SK-N-MC (cell line): ENCODE results near the gene BBS4.

Experiments
- DNase-seq: peaks from one replicate; pipeline ENCODE4 v3.0.0-alpha.2; 2011; ENCODE audit warnings: low read depth, low spot score
- H3K27ac ChIP-seq: fragments of 200-600 bp; sonication (generic); 2 replicates; pipeline ENCODE4 v1.5.1; 2016; ENCODE audit warnings: mixed run types
- H3K36me3 ChIP-seq: fragments of 200-600 bp; sonication (generic); 2 replicates; pipeline ENCODE4 v1.6.1; 2017; ENCODE audit warnings: antibody characterized with exemption, low read length, mixed read lengths; ENCODE audit not compliant: insufficient read depth
- H3K4me3 ChIP-seq: fragments of 200-600 bp; sonication (generic); 2 replicates; pipeline ENCODE4 v1.5.1; 2016
- H3K9ac ChIP-seq: fragments of 200-600 bp; sonication (generic); 2 replicates; pipeline ENCODE4 v1.8.0; 2017; ENCODE audit warnings: mixed run types, mixed read lengths; ENCODE audit not compliant: insufficient read length
- H3K9me3 ChIP-seq: fragments of 200-600 bp; sonication (generic); 2 replicates; pipeline ENCODE4 v1.6.1; 2017; ENCODE audit warnings: low read depth, mild to moderate bottlenecking, antibody characterized with exemption, low read length, moderate library complexity, mixed read lengths
- EZH2 ChIP-seq: fragments of 200-600 bp; sonication (generic); IDR thresholded peaks from one replicate; pipeline ENCODE4 v1.6.1; 2017; ENCODE audit warnings: antibody characterized with exemption
- FOXP2 ChIP-seq: optimal IDR thresholded peaks from 2 replicates; pipeline ENCODE3; 2011; ENCODE audit warnings: mild to moderate bottlenecking, moderate library complexity; ENCODE audit not compliant: insufficient read depth; ENCODE audit errors: extremely low read length, control extremely low read depth
- POLR2AphosphoS5 ChIP-seq: IDR thresholded peaks from 2 replicates; pipeline ENCODE4 v1.6.1; 2012; ENCODE audit warnings: mild to moderate bottlenecking, low read depth, low read length, borderline replicate concordance

The BBS4 gene

GRCh38 chr15:72732086-72732485, 46.1 kb downstream of the BBS4 start:
- Histone ChIP-seq H3K9me3 (no peaks in the 10 kb centered on the region), H3K36me3 (peaks cover 12% of the 10 kb centered on the region), H3K27ac (no peak overlapping the region), H3K9ac (no peak overlapping the region), H3K4me3 (no peak overlapping the region)
- no peak for DNase-seq
- no peak for TF ChIP-seq POLR2AphosphoS5
- no peak for TF ChIP-seq EZH2
- no peak for TF ChIP-seq FOXP2

- Histone ChIP-seq H3K27ac (no peak overlapping the region), H3K9me3 (no peaks in the 10 kb centered on the region), H3K4me3 (no peak overlapping the region), H3K9ac (no peak overlapping the region), H3K36me3 (peaks cover 15% of the 10 kb centered on the region)
- no peak for DNase-seq
- TF ChIP-seq EZH2 (no peak), FOXP2 (no peak), POLR2AphosphoS5 (no peak)
Observed at GRCh38 chr15:72732516-72732915, 46.5 kb downstream of the BBS4 start.

DNA sequence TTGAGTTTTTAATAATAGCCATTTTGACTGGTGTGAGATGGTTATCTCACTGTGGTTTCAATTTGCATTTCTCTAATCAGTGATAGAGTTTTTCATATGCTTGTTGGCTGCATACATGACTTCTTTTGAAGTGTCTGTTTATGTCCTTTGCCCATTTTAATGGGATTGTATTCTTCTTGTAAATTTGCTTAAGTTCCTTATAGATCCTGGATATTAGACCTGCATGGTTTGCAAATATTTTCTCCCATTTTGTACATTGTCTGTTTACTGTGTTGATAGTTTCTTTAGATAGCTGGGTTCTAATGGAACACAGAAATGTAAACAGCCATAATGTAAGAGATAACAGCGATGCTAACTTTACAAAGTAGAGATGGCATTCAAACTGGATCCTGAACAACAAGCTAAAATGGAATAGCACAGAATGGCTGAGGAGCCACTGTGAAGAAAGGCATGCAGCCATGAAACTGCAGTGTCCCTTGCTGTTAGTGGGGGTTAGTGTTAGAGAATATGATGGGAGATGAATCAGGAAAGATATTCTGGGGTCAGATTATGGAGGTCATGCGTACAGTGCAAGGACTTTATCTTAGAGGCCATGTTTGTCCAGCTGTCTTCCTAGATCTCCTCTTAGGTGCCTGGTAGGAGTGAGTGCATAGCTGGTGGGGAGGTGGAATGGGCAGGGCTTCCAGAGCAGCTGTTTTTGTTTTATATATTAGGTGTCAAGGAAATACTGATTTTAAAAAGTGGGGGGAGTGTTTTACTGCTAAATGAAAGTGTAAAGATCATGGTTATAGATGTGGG, 48.1 kb downstream of the BBS4 start:
- Histone ChIP-seq H3K9ac (no peak overlapping the region), H3K4me3 (no peak overlapping the region), H3K9me3 (no peaks in the 10 kb centered on the region), H3K36me3 (peaks cover 25% of the 10 kb centered on the region), H3K27ac (no peak overlapping the region)
- no peak for TF ChIP-seq FOXP2
- no peak for TF ChIP-seq EZH2
- TF ChIP-seq POLR2AphosphoS5, result no peak
- no peak for DNase-seq

DNA sequence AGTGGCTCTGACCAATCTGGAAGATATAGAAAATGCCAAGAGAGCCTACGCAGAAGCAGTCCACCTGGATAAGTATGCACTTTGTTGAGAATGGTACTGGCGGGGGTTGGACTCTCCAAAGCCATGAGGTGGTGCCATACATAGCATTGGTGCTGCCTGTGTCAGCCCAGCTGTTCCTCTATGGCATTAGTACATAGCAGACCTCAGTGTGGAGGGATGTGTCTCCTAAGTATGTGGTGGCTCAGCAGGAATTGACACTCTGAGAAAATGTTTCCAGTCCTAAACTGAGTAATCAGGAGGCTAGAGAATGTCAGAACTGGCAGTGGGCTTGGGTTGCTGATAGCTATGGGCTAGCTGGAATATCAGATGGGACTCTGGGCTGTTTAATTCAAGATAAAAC, 49.1 kb downstream of the BBS4 start:
- H3K9me3 ChIP-seq, result no peaks in the 10 kb centered on the region

GRCh38 chr15:72737061-72737460, 51.1 kb downstream of the BBS4 start:
- H3K9ac ChIP-seq, result no peak overlapping the region
- H3K27ac ChIP-seq, result no peak overlapping the region
- TF ChIP-seq FOXP2, result no peak
- no peak for TF ChIP-seq POLR2AphosphoS5
- no peak for TF ChIP-seq EZH2
- H3K9me3 ChIP-seq, result no peaks in the 10 kb centered on the region
- H3K4me3 ChIP-seq, result no peak overlapping the region
- DNase-seq, result no peak
- H3K36me3 ChIP-seq, result peaks cover 30% of the 10 kb centered on the region

More for the DNA sequence above, 49.1 kb downstream of the BBS4 start:
- Histone ChIP-seq H3K9ac (no peak overlapping the region), H3K4me3 (no peak overlapping the region), H3K27ac (no peak overlapping the region), H3K36me3 (peaks cover 25% of the 10 kb centered on the region)
- TF ChIP-seq FOXP2 (no peak), POLR2AphosphoS5 (no peak), EZH2 (no peak)
- DNase-seq, result no peak

GRCh38 chr15:72737723-72738122, 51.7 kb downstream of the BBS4 start:
- TF ChIP-seq POLR2AphosphoS5 (no peak), EZH2 (no peak), FOXP2 (no peak)
- H3K4me3 ChIP-seq, result no peak overlapping the region
- H3K36me3 ChIP-seq, result peaks cover 30% of the 10 kb centered on the region
- DNase-seq, result no peak
- H3K9ac ChIP-seq, result no peak overlapping the region
- H3K9me3 ChIP-seq, result no peaks in the 10 kb centered on the region
- no peak overlapping the region for H3K27ac ChIP-seq

DNA sequence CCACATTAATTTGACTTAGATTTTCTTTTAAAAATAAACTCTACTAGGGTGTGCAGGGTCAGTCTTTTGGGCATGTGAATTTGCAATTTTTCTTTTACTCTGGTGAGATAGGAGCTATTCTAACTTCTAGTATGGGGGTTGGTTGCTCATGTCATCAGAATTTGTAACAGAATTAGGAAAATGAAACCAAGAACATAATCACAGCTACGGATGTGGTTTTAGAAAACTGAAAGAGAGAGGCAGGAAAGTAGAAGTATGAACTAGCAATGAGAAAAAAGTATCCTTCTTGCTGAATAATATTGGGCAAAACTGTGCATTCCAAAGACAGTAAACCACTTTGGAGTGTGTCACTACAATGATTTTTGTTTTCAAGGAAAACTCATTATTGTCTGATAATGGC, 54.2 kb downstream of the BBS4 start:
- Histone ChIP-seq H3K9me3 (no peaks in the 10 kb centered on the region), H3K36me3 (peaks cover 30% of the 10 kb centered on the region), H3K9ac (no peak overlapping the region), H3K27ac (no peak overlapping the region), H3K4me3 (no peak overlapping the region)
- no peak for DNase-seq
- no peak for TF ChIP-seq POLR2AphosphoS5
- TF ChIP-seq EZH2, result no peak

DNA sequence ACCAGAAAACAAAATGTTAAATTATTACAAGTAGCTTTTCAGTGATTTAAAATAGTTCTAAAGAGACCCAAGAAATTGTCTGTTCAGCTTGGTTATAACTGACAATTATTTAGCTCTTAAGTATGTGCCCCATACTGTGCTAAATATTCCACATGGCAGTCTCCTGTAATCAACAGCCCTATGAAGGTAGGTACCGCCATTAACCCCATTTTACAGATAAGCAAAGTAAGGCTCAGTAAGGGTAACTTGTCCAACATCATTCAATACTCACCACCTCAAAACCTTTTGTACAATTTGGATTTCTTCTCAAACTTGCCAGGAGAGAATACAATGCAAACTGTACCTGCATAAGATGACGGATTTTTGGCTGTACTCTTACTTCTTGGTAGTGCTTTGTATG, 63.7 kb downstream of the BBS4 start:
- TF ChIP-seq EZH2 (no peak), POLR2AphosphoS5 (no peak), FOXP2 (no peak)

More for the DNA sequence above, 63.7 kb downstream of the BBS4 start:
- peaks cover 32% of the 10 kb centered on the region for H3K36me3 ChIP-seq
- no peaks in the 10 kb centered on the region for H3K9me3 ChIP-seq
- no peak overlapping the region for H3K4me3 ChIP-seq
- no peak overlapping the region for H3K27ac ChIP-seq
- DNase-seq, result no peak
- H3K9ac ChIP-seq, result no peak overlapping the region
